GM12878 (cell line): ENCODE results near the gene RAPH1.

Experiments
- ATF2 ChIP-seq: IDR thresholded peaks from 2 replicates; pipeline ENCODE4 v1.6.1; 2012; ENCODE audit warnings: low read length, inconsistent platforms
- BHLHE40 ChIP-seq, 2 experiments: fragments of 450-650 bp in 1 of 2; IDR thresholded peaks; 2 replicates each; pipeline ENCODE4 v1.6.1; 2011 to 2017; ENCODE audit warnings: low read depth in 2 of 2, borderline replicate concordance in 1 of 2, improper control_type of control experiment in 1 of 2, low read length in 1 of 2, mild to moderate bottlenecking in 1 of 2
- CBX5 ChIP-seq: sonication (generic); IDR thresholded peaks from 2 replicates; pipeline ENCODE4 v1.6.1; 2016; ENCODE audit warnings: low read depth, moderate library complexity, mild to moderate bottlenecking, inconsistent platforms
- CHD1 ChIP-seq: IDR thresholded peaks from 2 replicates; pipeline ENCODE4 v1.6.1; 2012; ENCODE audit warnings: low read depth, low read length, improper control_type of control experiment
- CTCF ChIP-seq, 3 experiments: IDR thresholded peaks in 2 of 3; conservative IDR thresholded peaks in 1 of 3; 2 replicates each; pipeline ENCODE4 v1.5.1; 2011; ENCODE audit warnings: low read depth in 3 of 3, low read length in 3 of 3, mild to moderate bottlenecking in 3 of 3, control low read depth in 2 of 3, moderate library complexity in 2 of 3, inconsistent platforms in 1 of 3, mixed read lengths in 1 of 3; ENCODE audit not compliant: control insufficient read depth in 2 of 3, insufficient read depth in 1 of 3; ENCODE audit errors: extremely low read depth in 1 of 3
- ESRRA ChIP-seq: IDR thresholded peaks from 2 replicates; pipeline ENCODE4 v1.6.1; 2012; ENCODE audit warnings: mild to moderate bottlenecking, low read length, improper control_type of control experiment
- IKZF1 ChIP-seq: fragments of 450-650 bp; conservative IDR thresholded peaks from 2 replicates; pipeline ENCODE4 v1.6.1; 2017; ENCODE audit warnings: antibody characterized with exemption, mild to moderate bottlenecking
- MAX ChIP-seq: IDR thresholded peaks from 2 replicates; pipeline ENCODE4 v1.6.1; 2012; ENCODE audit warnings: low read depth, low read length, improper control_type of control experiment
- NFYA ChIP-seq: IDR thresholded peaks from 2 replicates; pipeline ENCODE4 v1.6.1; 2011; ENCODE audit warnings: low read depth, mild to moderate bottlenecking, low read length, improper control_type of control experiment, borderline replicate concordance
- POLR2A ChIP-seq: IDR thresholded peaks from 2 replicates; pipeline ENCODE4 v1.6.1; 2011; ENCODE audit warnings: low read depth, mild to moderate bottlenecking, low read length
- RBBP5 ChIP-seq: fragments of 200-600 bp; sonication (generic); conservative IDR thresholded peaks from 2 replicates; pipeline ENCODE4 v1.6.1; 2016
- SMC3 ChIP-seq: IDR thresholded peaks from 2 replicates; pipeline ENCODE4 v1.6.1; 2011; ENCODE audit warnings: low read length, improper control_type of control experiment, borderline replicate concordance
- TCF12 ChIP-seq: IDR thresholded peaks from 2 replicates; pipeline ENCODE4 v1.6.1; 2011; ENCODE audit warnings: low read depth, mild to moderate bottlenecking, low read length
- ZBTB33 ChIP-seq: fragments of 450-650 bp; IDR thresholded peaks from 2 replicates; pipeline ENCODE4 v1.6.1; 2017; ENCODE audit warnings: mild to moderate bottlenecking

GRCh38 chr2:203446780-203447179 is 88.3 kb downstream of the RAPH1 start:
- TF ChIP-seq POLR2A (no peak), BHLHE40 (IDR thresholded peaks at IDR 0.05; ENCODE audit: borderline replicate concordance in 1 of 2, low read depth in 2 of 2, low read length in 1 of 2) (no peak), ZBTB33 (no peak), CTCF (IDR thresholded peaks at IDR 0.05 in 2 of 3, conservative IDR thresholded peaks at IDR 0.05 in 1 of 3; ENCODE audit: control insufficient read depth in 2 of 3, extremely low read depth in 1 of 3, insufficient read depth in 1 of 3, low read depth in 3 of 3, low read length in 3 of 3) (no peak), ESRRA (no peak), RBBP5 (no peak), TCF12 (no peak), IKZF1 (no peak), SMC3 (no peak), CBX5 (no peak), NFYA (no peak), CHD1 (no peak), ATF2 (no peak), MAX (no peak)
